Esophagus squamous epithelium (tissue), 4 donors: ENCODE measurements around the gene FNTB.

Experiments used
- POLR2A ChIP-seq, 4 donors: fragments of 450-650 bp; IDR thresholded peaks; one replicate each; pipeline ENCODE4 v1.6.1; 2017; ENCODE audit warnings: antibody characterized with exemption in 4 of 4, mild to moderate bottlenecking in 4 of 4, moderate library complexity in 3 of 4
- TF ChIP-seq, protein P1 (sequence below), 6 experiments: fragments of 450-650 bp in 4 of 6; fragments of 200-600 bp in 2 of 6; sonication (generic) in 2 of 6; IDR thresholded peaks; one replicate each; pipeline ENCODE4 v1.5.1; 2016 to 2019; ENCODE audit warnings: antibody characterized with exemption in 6 of 6, mild to moderate bottlenecking in 4 of 6, moderate library complexity in 4 of 6

- TF ChIP-seq, protein P1, sequence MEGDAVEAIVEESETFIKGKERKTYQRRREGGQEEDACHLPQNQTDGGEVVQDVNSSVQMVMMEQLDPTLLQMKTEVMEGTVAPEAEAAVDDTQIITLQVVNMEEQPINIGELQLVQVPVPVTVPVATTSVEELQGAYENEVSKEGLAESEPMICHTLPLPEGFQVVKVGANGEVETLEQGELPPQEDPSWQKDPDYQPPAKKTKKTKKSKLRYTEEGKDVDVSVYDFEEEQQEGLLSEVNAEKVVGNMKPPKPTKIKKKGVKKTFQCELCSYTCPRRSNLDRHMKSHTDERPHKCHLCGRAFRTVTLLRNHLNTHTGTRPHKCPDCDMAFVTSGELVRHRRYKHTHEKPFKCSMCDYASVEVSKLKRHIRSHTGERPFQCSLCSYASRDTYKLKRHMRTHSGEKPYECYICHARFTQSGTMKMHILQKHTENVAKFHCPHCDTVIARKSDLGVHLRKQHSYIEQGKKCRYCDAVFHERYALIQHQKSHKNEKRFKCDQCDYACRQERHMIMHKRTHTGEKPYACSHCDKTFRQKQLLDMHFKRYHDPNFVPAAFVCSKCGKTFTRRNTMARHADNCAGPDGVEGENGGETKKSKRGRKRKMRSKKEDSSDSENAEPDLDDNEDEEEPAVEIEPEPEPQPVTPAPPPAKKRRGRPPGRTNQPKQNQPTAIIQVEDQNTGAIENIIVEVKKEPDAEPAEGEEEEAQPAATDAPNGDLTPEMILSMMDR (IDR thresholded peaks at IDR 0.05): no peak
- TF ChIP-seq POLR2A (IDR thresholded peaks at IDR 0.05): no peak
These were observed 32.0 kb upstream of the FNTB start for GRCh38 chr14:64954491-64955240.
